ENCODE data around the gene ZNF554. TPM values are rescaled to one million over a fixed set of nuclear protein-coding genes. Genes with fewer than 3 reads are reported as not detected.

ZNF554 gene
- total and polyA plus RNA-seq, 2 of the 8 experiments (the other 6 are each of a cell fraction or from before 2014, with no cell fraction given): 1.8 to 5.7 TPM

GRCh38 chr19:2796659-2797266, 22.9 kb upstream of the ZNF554 start:
- H4K5ac ChIP-seq (ENCODE audit: insufficient read length, low read depth, low read length): no peak overlapping the region
- no peak overlapping the region for H3K4me2 ChIP-seq (ENCODE audit: insufficient read depth in 1 of 2, low read depth in 2 of 2, low read length in 2 of 2)
- no peak overlapping the region for H3K9ac ChIP-seq (replicated peaks in 1 of 4; ENCODE audit: extremely low read depth in 1 of 4, low read depth in 3 of 4, low read length in 3 of 4)
- no peak overlapping the region for H3K18ac ChIP-seq (ENCODE audit: extremely low read depth, low read length)
- H2BK5ac ChIP-seq (ENCODE audit: low read depth, low read length): no peak overlapping the region; the same call in 1 of the 2 replicates
- no peak overlapping the region for H2BK20ac ChIP-seq (ENCODE audit: low read length)
- H3K27me3 ChIP-seq (replicated peaks in 1 of 4; ENCODE audit: control insufficient read depth in 3 of 4, extremely low read depth in 1 of 4, insufficient read depth in 3 of 4, low read length in 3 of 4): no peaks in the 10 kb centered on the region; a peak in 1 of 7 replicates
- H2AK5ac ChIP-seq (ENCODE audit: low read depth, low read length): no peak overlapping the region
- no peaks in the 10 kb centered on the region for H3K79me2 ChIP-seq (ENCODE audit: control insufficient read depth in 1 of 2, insufficient read depth in 2 of 2, low read length in 2 of 2)
- no peaks in the 10 kb centered on the region; a peak in 2 of 7 replicates for H3K4me1 ChIP-seq (replicated peaks in 1 of 4; ENCODE audit: control insufficient read depth in 3 of 4, insufficient read depth in 4 of 4, low read length in 3 of 4)
- H4K91ac ChIP-seq (replicated peaks; ENCODE audit: insufficient read length, low read length): no peak overlapping the region
- H4K8ac ChIP-seq (ENCODE audit: extremely low read depth, insufficient read depth, low read length): no peak overlapping the region
- H2BK12ac ChIP-seq (ENCODE audit: low read depth, low read length): no peak overlapping the region
- no peaks in the 10 kb centered on the region for H3K9me3 ChIP-seq (ENCODE audit: insufficient read depth in 2 of 2, low read depth in 1 of 2, low read length in 1 of 2)
- POLR2A ChIA-PET (ENCODE audit: partially characterized antibody): interaction anchor here (1.2 kb wide), 1 partner anchor 10 kb away, joined by 5 read pairs; no protein-coding TSS in a partner anchor
- CTCF ChIA-PET (ENCODE audit: partially characterized antibody): interaction anchor here (0.8 kb wide), 1 partner anchor 51 kb away, joined by 3 read pairs; no protein-coding TSS in a partner anchor
- FAIRE-seq: no peak
- no peak overlapping the region for H3K23ac ChIP-seq (ENCODE audit: insufficient read length)
- WGBS, 2 experiments (ENCODE audit: extremely low coverage in 1 of 2, insufficient coverage in 1 of 2, insufficient read length in 1 of 2, insufficient replicate concordance in 2 of 2, low coverage in 1 of 2, low lambda C conversion rate in 2 of 2, missing lambda C conversion rate in 1 of 2): 91% methylated on average over 18 of the region's 23 CpGs; no CpG with 5 or more reads in 1 of the 2 experiments
- H2BK120ac ChIP-seq (replicated peaks; ENCODE audit: low read depth, low read length): no peak overlapping the region
- peaks cover 25 to 69% (median 55%) of the 10 kb centered on the region in 4 experiments for H3K36me3 ChIP-seq (ENCODE audit: control insufficient read depth in 2 of 4, insufficient read depth in 4 of 4, low read length in 3 of 4)
- DNase-seq (ENCODE audit: low read depth in 1 of 2, low spot score in 2 of 2): no peak
- peaks cover 8 to 21% of the 10 kb centered on the region in 2 experiments for H4K20me1 ChIP-seq (replicated peaks in 1 of 2; ENCODE audit: control insufficient read depth in 1 of 2, insufficient read depth in 2 of 2, low read length in 2 of 2)
- no peak overlapping the region for H2BK15ac ChIP-seq (ENCODE audit: low read length)
- no peak overlapping the region for H3K4me3 ChIP-seq (ENCODE audit: extremely low read depth in 1 of 4, insufficient read depth in 2 of 4, low read depth in 3 of 4, low read length in 4 of 4)
- H3K14ac ChIP-seq (ENCODE audit: insufficient read length): no peak overlapping the region
- H3K79me1 ChIP-seq (ENCODE audit: low read depth, low read length): peaks cover 6% of the 10 kb centered on the region
- no peak overlapping the region for H3K4ac ChIP-seq (replicated peaks; ENCODE audit: insufficient read length, low read depth, low read length)
- peaks cover under 1% of the 10 kb centered on the region; the same call in 1 of the 2 replicates for H3K23me2 ChIP-seq (ENCODE audit: low read depth, low read length)
- no peak overlapping the region for H3K56ac ChIP-seq (replicated peaks; ENCODE audit: insufficient read length, low read depth, low read length)
- no peak overlapping the region for H2AFZ ChIP-seq (ENCODE audit: low read length)
- H3K27ac ChIP-seq (ENCODE audit: low read depth, low read length): no peak overlapping the region
- no peak for TF ChIP-seq TAF7 (optimal IDR thresholded peaks at IDR 0.05; ENCODE audit: borderline replicate concordance, low read depth, low read length)
